ENCODE results near the gene ZKSCAN3.

ZKSCAN3 gene

DNA sequence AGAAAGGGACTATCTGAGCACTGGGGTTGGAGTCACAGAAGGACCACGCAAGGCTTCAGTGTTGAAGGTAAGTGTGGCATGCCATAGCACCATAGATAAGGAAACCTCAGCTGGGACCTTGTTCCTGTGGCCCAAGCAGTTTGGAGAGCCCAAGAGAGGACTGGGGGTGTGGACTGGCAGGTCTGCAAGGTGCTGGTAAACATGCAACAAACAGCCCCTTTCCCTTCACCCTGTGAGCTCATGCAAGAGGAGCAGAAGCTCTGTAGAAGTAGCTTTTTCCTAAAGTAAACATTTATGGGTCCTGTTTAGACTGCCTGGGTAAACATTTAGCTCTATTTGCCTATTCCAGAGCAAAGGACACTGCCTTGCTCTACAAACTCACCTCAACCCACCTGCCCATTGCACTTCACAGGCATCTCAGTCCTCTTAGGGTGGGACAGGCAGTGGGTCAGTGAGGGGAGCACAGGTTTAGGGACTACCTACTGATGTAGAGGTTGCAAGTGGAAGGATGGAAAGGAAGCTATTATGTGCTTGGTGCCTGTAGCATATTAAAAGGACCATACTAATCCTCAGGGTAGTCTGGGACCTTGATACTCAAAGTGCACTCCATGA lies 25.8 kb upstream of the ZKSCAN3 start:
- no peak overlapping the region for H3K4me3 ChIP-seq (ENCODE audit: low read depth, low read length)
- TF ChIP-seq, protein P1, sequence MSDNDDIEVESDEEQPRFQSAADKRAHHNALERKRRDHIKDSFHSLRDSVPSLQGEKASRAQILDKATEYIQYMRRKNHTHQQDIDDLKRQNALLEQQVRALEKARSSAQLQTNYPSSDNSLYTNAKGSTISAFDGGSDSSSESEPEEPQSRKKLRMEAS (IDR thresholded peaks at IDR 0.05; ENCODE audit: low read depth, low read length), result no peak
- TF ChIP-seq, protein P2, sequence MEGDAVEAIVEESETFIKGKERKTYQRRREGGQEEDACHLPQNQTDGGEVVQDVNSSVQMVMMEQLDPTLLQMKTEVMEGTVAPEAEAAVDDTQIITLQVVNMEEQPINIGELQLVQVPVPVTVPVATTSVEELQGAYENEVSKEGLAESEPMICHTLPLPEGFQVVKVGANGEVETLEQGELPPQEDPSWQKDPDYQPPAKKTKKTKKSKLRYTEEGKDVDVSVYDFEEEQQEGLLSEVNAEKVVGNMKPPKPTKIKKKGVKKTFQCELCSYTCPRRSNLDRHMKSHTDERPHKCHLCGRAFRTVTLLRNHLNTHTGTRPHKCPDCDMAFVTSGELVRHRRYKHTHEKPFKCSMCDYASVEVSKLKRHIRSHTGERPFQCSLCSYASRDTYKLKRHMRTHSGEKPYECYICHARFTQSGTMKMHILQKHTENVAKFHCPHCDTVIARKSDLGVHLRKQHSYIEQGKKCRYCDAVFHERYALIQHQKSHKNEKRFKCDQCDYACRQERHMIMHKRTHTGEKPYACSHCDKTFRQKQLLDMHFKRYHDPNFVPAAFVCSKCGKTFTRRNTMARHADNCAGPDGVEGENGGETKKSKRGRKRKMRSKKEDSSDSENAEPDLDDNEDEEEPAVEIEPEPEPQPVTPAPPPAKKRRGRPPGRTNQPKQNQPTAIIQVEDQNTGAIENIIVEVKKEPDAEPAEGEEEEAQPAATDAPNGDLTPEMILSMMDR (IDR thresholded peaks at IDR 0.05; ENCODE audit: low read depth, low read length), result no peak
- no peak for TF ChIP-seq POLR2A (IDR thresholded peaks at IDR 0.05; ENCODE audit: extremely low read depth, insufficient read length)
- TF ChIP-seq MYC (IDR thresholded peaks at IDR 0.05; ENCODE audit: low read depth, low read length), result no peak
- no peak for DNase-seq (ENCODE audit: low read depth)

DNA sequence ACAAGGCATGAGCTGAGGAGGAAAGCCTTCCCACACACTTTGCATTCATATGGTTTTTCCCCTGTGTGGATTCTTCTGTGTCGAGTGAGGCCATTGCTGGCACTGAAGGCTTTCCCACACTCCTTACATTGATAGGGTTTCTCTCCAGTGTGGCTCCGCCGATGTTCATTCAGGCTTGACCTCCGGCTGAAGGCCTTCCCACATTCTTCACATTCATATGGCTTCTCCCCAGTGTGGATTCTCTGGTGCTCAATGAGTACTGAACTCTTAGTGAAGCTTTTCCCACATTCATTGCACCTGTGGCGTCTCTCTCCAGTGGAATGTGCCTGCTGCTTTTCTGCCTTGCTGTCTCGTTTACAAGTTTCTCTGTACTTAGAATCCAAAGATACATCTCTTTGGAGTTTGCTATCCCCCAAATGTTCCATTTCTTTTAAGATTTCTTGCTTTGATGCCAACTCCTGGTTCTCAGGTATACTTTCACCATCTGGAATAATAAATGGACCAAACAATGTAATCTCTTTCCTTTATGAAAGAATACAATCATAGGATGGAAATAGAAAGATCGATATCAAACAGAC lies 23.3 kb upstream of the ZKSCAN3 start:
- TF ChIP-seq MYC (IDR thresholded peaks at IDR 0.05; ENCODE audit: low read depth, low read length), result no peak
- no peak overlapping the region for H3K4me3 ChIP-seq (ENCODE audit: low read depth, low read length)
- DNase-seq (ENCODE audit: low read depth), result no peak

DNA sequence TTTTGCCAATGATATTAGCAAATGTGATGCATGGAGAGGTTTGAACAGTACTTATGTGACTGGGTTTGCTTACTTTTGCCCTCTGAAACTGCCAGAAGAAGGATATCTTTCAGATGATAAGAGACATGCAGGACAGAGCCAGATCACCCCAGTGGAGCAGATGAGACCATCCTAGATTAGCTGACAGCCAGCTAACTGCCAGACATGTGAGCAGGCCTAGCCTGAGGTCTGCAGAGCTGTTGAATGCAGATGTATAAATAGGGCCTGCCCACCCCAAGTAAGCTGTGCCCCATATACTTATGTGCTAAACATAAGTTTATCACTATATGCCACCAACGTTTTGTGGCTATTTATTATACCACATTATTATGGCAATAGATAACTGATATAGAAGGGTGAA lies 19.7 kb upstream of the ZKSCAN3 start:
- TF ChIP-seq, protein P1 (IDR thresholded peaks at IDR 0.05; ENCODE audit: low read depth, low read length), result no peak
- TF ChIP-seq, protein P2 (IDR thresholded peaks at IDR 0.05; ENCODE audit: low read depth, low read length), result no peak
- no peak overlapping the region for H3K4me3 ChIP-seq (ENCODE audit: low read depth, low read length)
- no peak for DNase-seq (ENCODE audit: low read depth)

DNA sequence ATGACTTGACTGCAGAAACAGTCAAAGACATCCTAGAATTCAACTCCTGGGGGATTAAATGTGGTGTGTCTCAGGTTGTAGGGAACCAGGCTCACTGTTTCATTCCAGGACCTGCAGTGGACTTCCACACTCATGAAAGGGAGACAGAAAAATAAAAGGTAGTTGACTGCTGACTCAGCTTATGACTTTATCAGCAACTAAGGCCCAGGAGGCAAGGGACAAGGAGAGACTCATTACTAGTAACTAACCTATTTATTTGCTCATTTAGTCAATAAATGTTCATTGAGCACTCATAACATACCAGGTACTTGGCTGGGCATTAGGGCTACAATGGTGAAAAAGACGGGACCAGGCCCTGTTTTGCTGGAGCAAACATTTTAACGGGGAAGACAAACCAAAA lies 16.7 kb upstream of the ZKSCAN3 start:
- H3K4me3 ChIP-seq (ENCODE audit: low read depth, low read length), result no peak overlapping the region
- TF ChIP-seq MYC (IDR thresholded peaks at IDR 0.05; ENCODE audit: low read depth, low read length), result no peak
- TF ChIP-seq, protein P2 (IDR thresholded peaks at IDR 0.05; ENCODE audit: low read depth, low read length), result no peak
- TF ChIP-seq POLR2A (IDR thresholded peaks at IDR 0.05; ENCODE audit: extremely low read depth, insufficient read length), result no peak
- TF ChIP-seq, protein P1 (IDR thresholded peaks at IDR 0.05; ENCODE audit: low read depth, low read length), result no peak
- no peak for DNase-seq (ENCODE audit: low read depth)

DNA sequence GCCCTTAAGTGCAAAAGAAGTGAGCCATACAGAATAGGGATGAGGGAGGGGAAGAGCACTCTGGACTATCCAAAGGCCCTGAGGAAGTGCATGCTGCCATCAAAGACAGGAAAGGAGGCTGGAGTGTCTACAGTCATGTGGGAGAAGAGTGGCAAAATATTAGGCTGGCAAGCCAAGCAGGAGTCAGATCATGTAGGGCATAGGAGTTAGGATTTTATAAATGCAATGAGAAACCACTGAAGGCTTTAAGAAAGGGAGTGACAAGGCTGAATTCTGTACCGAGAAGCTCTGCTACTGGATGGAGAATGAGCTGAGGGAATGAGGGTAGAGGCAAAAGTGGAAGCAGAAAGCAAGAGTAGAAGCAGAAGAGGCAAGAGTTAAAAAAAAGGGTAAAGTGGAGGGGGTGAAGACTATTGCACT lies 16.1 kb upstream of the ZKSCAN3 start:
- no peak overlapping the region for H3K4me3 ChIP-seq (ENCODE audit: low read depth, low read length)
- DNase-seq (ENCODE audit: low read depth), result no peak
- TF ChIP-seq POLR2A (IDR thresholded peaks at IDR 0.05; ENCODE audit: extremely low read depth, insufficient read length) (no peak), MYC (IDR thresholded peaks at IDR 0.05; ENCODE audit: low read depth, low read length) (no peak)
- TF ChIP-seq, protein P2 (IDR thresholded peaks at IDR 0.05; ENCODE audit: low read depth, low read length), result no peak
- TF ChIP-seq, protein P1 (IDR thresholded peaks at IDR 0.05; ENCODE audit: low read depth, low read length), result no peak

DNA sequence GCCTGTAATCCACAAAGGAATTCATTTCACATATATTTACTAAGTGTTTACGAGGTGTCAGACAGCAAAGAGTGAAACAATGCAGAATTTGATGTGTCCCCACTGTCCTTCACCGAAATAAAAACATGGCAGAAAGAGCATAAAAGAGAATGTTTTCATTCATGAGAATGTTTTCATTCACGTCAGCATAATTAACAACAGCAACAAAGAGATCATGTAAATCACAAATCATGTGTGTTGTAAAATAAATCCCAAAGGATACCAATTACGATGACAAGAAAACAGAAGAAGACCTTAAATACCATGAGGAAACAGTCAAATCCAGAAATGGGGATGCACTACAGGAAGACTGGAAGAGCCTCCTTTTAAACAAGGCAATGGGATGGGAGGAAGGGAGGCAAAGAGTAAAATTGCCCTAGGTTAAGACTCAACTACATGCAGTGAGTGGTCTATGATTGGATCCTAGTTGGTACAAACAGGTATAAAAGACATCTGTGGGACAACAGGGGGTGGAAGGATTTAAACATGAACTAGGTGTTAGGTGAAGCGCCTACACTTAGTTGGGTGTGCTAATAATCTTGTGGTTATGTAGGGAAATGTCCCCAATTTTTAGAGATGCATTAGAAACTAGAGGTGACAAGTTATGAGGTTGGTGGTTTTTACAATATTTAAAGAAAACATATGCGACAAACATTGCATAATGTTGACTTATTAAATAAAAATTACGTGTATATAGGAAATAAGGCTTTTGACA lies 15.3 kb upstream of the ZKSCAN3 start:
- DNase-seq (ENCODE audit: low read depth), result no peak
- TF ChIP-seq, protein P2 (IDR thresholded peaks at IDR 0.05; ENCODE audit: low read depth, low read length), result no peak
- no peak for TF ChIP-seq MYC (IDR thresholded peaks at IDR 0.05; ENCODE audit: low read depth, low read length)
- TF ChIP-seq, protein P1 (IDR thresholded peaks at IDR 0.05; ENCODE audit: low read depth, low read length), result no peak
- TF ChIP-seq POLR2A (IDR thresholded peaks at IDR 0.05; ENCODE audit: extremely low read depth, insufficient read length), result no peak
- peak overlapping the region; percentile 91 for H3K4me3 ChIP-seq (ENCODE audit: low read depth, low read length)
